Astrocyte (in vitro differentiated cells and primary cell): ENCODE measurements around the gene HAPLN3. TPM values are rescaled to one million over a fixed set of nuclear protein-coding genes. Genes with fewer than 3 reads are reported as not detected.
A peak's percentile ranks its signal among the peaks of the same experiment; 100 is the strongest.
"Not testable (repeated sequence)": the region's sequence is repeated elsewhere in the genome, so short reads cannot be mapped to it uniquely, and the experiment has no call there.

Experiments
- DNase-seq: peaks from one replicate; pipeline ENCODE4 v3.0.0-alpha.2; 2010; ENCODE audit warnings: low read depth
- FAIRE-seq: peaks from 2 replicates; lab custom pipeline; 2011; peaks lifted over from hg19 to GRCh38; lab: Jason Lieb, UNC
- H2AFZ ChIP-seq: 2 replicates; pipeline ENCODE4 v1.6.0; 2012; ENCODE audit warnings: low read depth, low read length, inconsistent platforms
- H3K27ac ChIP-seq: 2 replicates; pipeline ENCODE4 v1.5.1; 2011; ENCODE audit warnings: low read depth, low read length, inconsistent platforms
- H3K27me3 ChIP-seq: 2 replicates; pipeline ENCODE4 v1.6.0; 2011; ENCODE audit warnings: low read length, inconsistent platforms; ENCODE audit not compliant: insufficient read depth
- H3K36me3 ChIP-seq: 2 replicates; pipeline ENCODE4 v1.5.1; 2011; ENCODE audit warnings: low read length, inconsistent platforms; ENCODE audit not compliant: insufficient read depth
- H3K4me1 ChIP-seq: 2 replicates; pipeline ENCODE4 v1.5.1; 2011; ENCODE audit warnings: low read length, inconsistent platforms; ENCODE audit not compliant: insufficient read depth
- H3K4me2 ChIP-seq: 2 replicates; pipeline ENCODE4 v1.6.0; 2012; ENCODE audit warnings: low read length, inconsistent platforms
- H3K4me3 ChIP-seq: 2 replicates; pipeline ENCODE4 v1.5.1; 2011; ENCODE audit warnings: low read depth, mild to moderate bottlenecking, low read length, inconsistent platforms; ENCODE audit not compliant: insufficient read depth
- H3K79me2 ChIP-seq: 2 replicates; pipeline ENCODE4 v1.6.0; 2012; ENCODE audit warnings: mild to moderate bottlenecking, low read length, inconsistent platforms; ENCODE audit not compliant: insufficient read depth
- H3K9ac ChIP-seq: 2 replicates; pipeline ENCODE4 v1.6.0; 2012; ENCODE audit warnings: mild to moderate bottlenecking, low read length, inconsistent platforms
- H3K9me3 ChIP-seq: 2 replicates; pipeline ENCODE4 v1.5.1; 2012; ENCODE audit warnings: low read depth, mild to moderate bottlenecking, low read length, inconsistent platforms; ENCODE audit not compliant: insufficient read depth
- H4K20me1 ChIP-seq: 2 replicates; pipeline ENCODE4 v1.6.0; 2012; ENCODE audit warnings: low read length, inconsistent platforms; ENCODE audit not compliant: insufficient read depth
- H3K27ac Mint-ChIP-seq: one replicate; pipeline ENCODE4 v1.8.0; 2021; ENCODE audit warnings: mild to moderate bottlenecking, mixed read lengths; ENCODE audit not compliant: unreplicated experiment
- H3K27me3 Mint-ChIP-seq: one replicate; pipeline ENCODE4 v1.8.0; 2021; ENCODE audit warnings: low read depth, mixed read lengths; ENCODE audit not compliant: unreplicated experiment
- H3K36me3 Mint-ChIP-seq: one replicate; pipeline ENCODE4 v1.8.0; 2021; ENCODE audit warnings: low read depth, mixed read lengths; ENCODE audit not compliant: unreplicated experiment
- H3K4me1 Mint-ChIP-seq: one replicate; pipeline ENCODE4 v1.8.0; 2021; ENCODE audit warnings: low read depth, mixed read lengths; ENCODE audit not compliant: unreplicated experiment
- H3K4me3 Mint-ChIP-seq: one replicate; pipeline ENCODE4 v1.8.0; 2021; ENCODE audit warnings: mild to moderate bottlenecking, moderate library complexity, mixed read lengths; ENCODE audit not compliant: unreplicated experiment
- H3K9me3 Mint-ChIP-seq: one replicate; pipeline ENCODE4 v1.8.0; 2021; ENCODE audit warnings: mild to moderate bottlenecking, mixed read lengths; ENCODE audit not compliant: unreplicated experiment
- CTCF ChIP-seq: IDR thresholded peaks from 2 replicates; pipeline ENCODE4 v1.5.1; 2011; ENCODE audit warnings: low read depth, mild to moderate bottlenecking, inconsistent platforms, low read length, moderate library complexity; ENCODE audit not compliant: insufficient read depth
- EZH2 ChIP-seq: IDR thresholded peaks from 2 replicates; pipeline ENCODE4 v1.6.1; 2012; ENCODE audit warnings: mild to moderate bottlenecking, low read length, inconsistent platforms; ENCODE audit not compliant: insufficient read depth
- total RNA-seq: library from RNA; stranded (reverse); gene quantifications from 2 replicates; pipeline ENCODE4 v1.2.1, GENCODE V29; 2021

Gene HAPLN3
- total RNA-seq, 1 donor from 2014 or later, result 8.2 TPM

- H3K4me2 ChIP-seq, result no peak overlapping the region
Observed at GRCh38 chr15:88932875-88933330, 37.6 kb upstream of the HAPLN3 start.

DNA sequence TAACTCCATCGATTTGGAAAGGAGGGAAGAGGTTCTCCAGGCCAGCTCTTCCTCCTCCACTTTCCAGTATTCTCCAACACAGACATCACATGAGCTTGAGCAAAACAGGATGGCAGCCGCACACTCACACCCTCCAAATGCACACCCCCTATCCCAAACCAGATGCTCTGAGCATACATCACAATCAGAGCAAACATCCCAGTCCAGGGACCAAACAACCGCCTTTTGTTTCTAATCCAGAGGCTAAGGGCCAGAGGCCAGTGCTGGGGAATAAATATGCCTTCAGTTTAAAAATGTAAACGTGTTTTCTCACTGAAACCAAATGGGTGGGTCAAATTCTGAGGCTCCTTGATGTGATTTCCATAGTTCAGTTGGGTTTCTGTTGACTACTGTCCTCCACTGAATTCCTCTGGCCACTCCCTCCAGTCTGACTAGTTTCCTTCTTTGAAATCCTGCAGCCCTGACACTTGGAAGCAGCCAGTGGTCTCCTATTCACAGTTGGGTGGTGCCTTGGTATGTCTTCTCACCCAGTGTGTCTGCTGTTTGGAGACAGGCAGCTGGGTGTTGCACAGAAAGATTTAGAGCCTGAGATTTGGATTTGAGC lies 37.0 kb upstream of the HAPLN3 start:
- Histone ChIP-seq H3K27me3 (no peaks in the 10 kb centered on the region), H2AFZ (no peak overlapping the region), H3K4me3 (no peak overlapping the region), H3K79me2 (no peaks in the 10 kb centered on the region), H3K27ac (no peak overlapping the region), H3K36me3 (no peaks in the 10 kb centered on the region), H3K4me2 (no peak overlapping the region), H3K4me1 (no peaks in the 10 kb centered on the region), H4K20me1 (no peaks in the 10 kb centered on the region), H3K9me3 (no peaks in the 10 kb centered on the region), H3K9ac (no peak overlapping the region)
- H3K9me3 Mint-ChIP-seq, result peaks cover 10% of the 10 kb centered on the region
- H3K4me1 Mint-ChIP-seq, result peaks cover 7% of the 10 kb centered on the region
- peak; percentile 36 for DNase-seq
- no peaks in the 10 kb centered on the region for H3K27me3 Mint-ChIP-seq
- no peak overlapping the region for H3K4me3 Mint-ChIP-seq
- TF ChIP-seq CTCF (no peak), EZH2 (no peak)
- H3K27ac Mint-ChIP-seq, result no peak overlapping the region
- peaks cover 4% of the 10 kb centered on the region for H3K36me3 Mint-ChIP-seq
- no peak for FAIRE-seq

More at GRCh38 chr15:88932875-88933330, 37.6 kb upstream of the HAPLN3 start:
- Histone ChIP-seq H3K79me2 (no peaks in the 10 kb centered on the region), H3K4me1 (no peaks in the 10 kb centered on the region), H4K20me1 (no peaks in the 10 kb centered on the region), H3K9me3 (no peaks in the 10 kb centered on the region), H2AFZ (no peak overlapping the region), H3K27me3 (no peaks in the 10 kb centered on the region), H3K9ac (no peak overlapping the region), H3K27ac (no peak overlapping the region), H3K36me3 (no peaks in the 10 kb centered on the region), H3K4me3 (no peak overlapping the region)
- DNase-seq, result no peak
- no peak overlapping the region for H3K4me3 Mint-ChIP-seq
- FAIRE-seq, result no peak
- H3K9me3 Mint-ChIP-seq, result peaks cover 10% of the 10 kb centered on the region
- H3K27me3 Mint-ChIP-seq, result no peaks in the 10 kb centered on the region
- no peak overlapping the region for H3K27ac Mint-ChIP-seq
- no peak for TF ChIP-seq EZH2
- TF ChIP-seq CTCF, result no peak
- peaks cover 7% of the 10 kb centered on the region for H3K4me1 Mint-ChIP-seq
- peaks cover 4% of the 10 kb centered on the region for H3K36me3 Mint-ChIP-seq

DNA sequence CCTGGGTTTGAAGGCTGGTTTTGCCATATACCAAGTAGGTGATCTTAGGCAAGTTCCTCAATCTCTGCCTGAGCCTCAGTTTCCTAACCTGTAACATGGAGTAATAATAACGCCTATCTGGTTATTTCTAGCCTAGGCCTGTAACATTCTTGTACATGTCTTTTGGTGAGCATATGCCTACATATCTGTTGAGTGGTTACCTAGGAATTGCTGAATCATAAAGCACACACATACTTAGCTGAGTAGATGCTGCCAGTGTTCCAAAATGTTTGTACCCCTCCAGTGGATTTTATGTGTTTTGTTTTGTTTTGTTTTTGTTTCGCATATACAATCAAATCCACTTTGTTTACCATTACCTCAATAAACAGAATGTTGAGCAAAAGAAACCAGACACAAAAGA lies 35.2 kb upstream of the HAPLN3 start:
- H3K4me1 ChIP-seq, result no peaks in the 10 kb centered on the region
- no peak overlapping the region for H2AFZ ChIP-seq
- TF ChIP-seq CTCF (no peak), EZH2 (no peak)
- FAIRE-seq (no peak), DNase-seq (no peak)
- no peaks in the 10 kb centered on the region for H3K36me3 ChIP-seq
- Mint-ChIP-seq H3K4me3 (no peak overlapping the region), H3K27ac (no peak overlapping the region), H3K36me3 (peaks cover 2% of the 10 kb centered on the region), H3K4me1 (peaks cover 7% of the 10 kb centered on the region), H3K27me3 (no peaks in the 10 kb centered on the region), H3K9me3 (peaks cover 10% of the 10 kb centered on the region)
- H3K27me3 ChIP-seq, result no peaks in the 10 kb centered on the region
- no peak overlapping the region for H3K9ac ChIP-seq
- no peak overlapping the region for H3K27ac ChIP-seq
- H3K79me2 ChIP-seq, result no peaks in the 10 kb centered on the region
- H3K4me2 ChIP-seq, result no peak overlapping the region
- no peaks in the 10 kb centered on the region for H4K20me1 ChIP-seq
- no peaks in the 10 kb centered on the region for H3K9me3 ChIP-seq
- H3K4me3 ChIP-seq, result no peak overlapping the region

GRCh38 chr15:88929358-88930098 lies 34.2 kb upstream of the HAPLN3 start:
- DNase-seq, H3K36me3 Mint-ChIP-seq, H3K4me3 ChIP-seq, H3K9me3 Mint-ChIP-seq, FAIRE-seq, H3K4me2 ChIP-seq, H3K4me1 ChIP-seq, H3K79me2 ChIP-seq, H3K27ac ChIP-seq, H3K4me1 Mint-ChIP-seq, H3K36me3 ChIP-seq, H2AFZ ChIP-seq, H4K20me1 ChIP-seq, H3K9me3 ChIP-seq, H3K4me3 Mint-ChIP-seq, H3K9ac ChIP-seq, H3K27me3 Mint-ChIP-seq, H3K27me3 ChIP-seq: not testable (repeated sequence)
- peak overlapping the region; percentile 28 for H3K27ac Mint-ChIP-seq
